ENCODE results near the gene ARSG. TPM values are rescaled to one million over a fixed set of nuclear protein-coding genes. Genes with fewer than 3 reads are reported as not detected.

ARSG gene
- total and polyA plus RNA-seq, 2 of the 4 experiments (the other 2 are of a cell fraction), result 2.9 to 3.0 TPM

DNA sequence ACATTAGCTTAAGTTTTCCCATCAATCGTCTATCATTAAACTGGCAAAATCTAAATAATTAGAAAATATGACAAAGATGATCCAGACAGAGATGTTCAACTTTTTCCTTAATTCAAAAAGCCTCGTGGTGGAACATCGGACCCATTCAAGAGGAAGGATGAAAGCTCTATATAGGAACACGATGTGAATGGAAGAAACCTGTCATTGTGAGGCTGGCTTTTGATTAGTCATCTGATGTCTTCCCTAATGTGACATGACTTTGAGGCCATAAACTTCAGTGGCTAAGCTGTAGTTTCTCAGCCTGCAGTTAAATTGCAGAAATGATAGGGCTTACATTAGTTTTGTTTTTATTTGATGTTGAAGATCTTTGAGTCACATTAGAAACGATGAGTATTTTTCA is 42.4 kb upstream of the ARSG start:
- Histone ChIP-seq H3K4me1 (ENCODE audit: control insufficient read depth, insufficient read depth, low read length) (no peaks in the 10 kb centered on the region), H3K27ac (ENCODE audit: insufficient read depth, low read length) (no peak overlapping the region), H2BK5ac (ENCODE audit: low read depth, low read length, poor library complexity, severe bottlenecking) (peak overlapping the region; percentile 71), H3K27me3 (ENCODE audit: control insufficient read depth, insufficient read depth, low read length) (no peaks in the 10 kb centered on the region), H4K8ac (ENCODE audit: low read depth in 2 of 2, low read length in 2 of 2) (peak overlapping the region; percentile 74 to 93; a peak in 3 of 4 replicates), H2AK9ac (replicated peaks; ENCODE audit: low read depth, low read length, poor library complexity) (no peak overlapping the region), H3K4me2 (ENCODE audit: low read depth, low read length) (peak overlapping the region; percentile 92; the same call in 1 of the 2 replicates), H3K79me1 (ENCODE audit: low read depth in 1 of 2, low read length in 2 of 2) (peaks cover 13 to 39% of the 10 kb centered on the region in 2 experiments; a peak in 3 of 4 replicates), H2AK5ac (ENCODE audit: low read depth, low read length) (no peak overlapping the region; the same call in 1 of the 2 replicates), H3K9me3 (ENCODE audit: control insufficient read depth, insufficient read depth, low read length) (no peaks in the 10 kb centered on the region), H3K36me3 (ENCODE audit: control insufficient read depth, insufficient read depth, low read length) (peaks cover 3% of the 10 kb centered on the region; the same call in 1 of the 2 replicates), H3K18ac (ENCODE audit: low read depth, low read length) (no peak overlapping the region), H3K9ac (ENCODE audit: low read depth, low read length) (peak overlapping the region; percentile 93; the same call in 1 of the 2 replicates), H2BK15ac (ENCODE audit: low read depth, low read length) (no peak overlapping the region), H3K9me1 (ENCODE audit: insufficient read depth, low read length) (peaks cover 9% of the 10 kb centered on the region), H2BK20ac (ENCODE audit: low read depth, low read length) (no peak overlapping the region), H3K4me3 (ENCODE audit: insufficient read depth, low read depth, low read length) (no peak overlapping the region), H4K20me1 (ENCODE audit: insufficient read depth, low read length) (no peaks in the 10 kb centered on the region), H4K5ac (ENCODE audit: low read depth, low read length) (no peak overlapping the region), H2BK120ac (ENCODE audit: low read depth, low read length) (no peak overlapping the region), H4K91ac (ENCODE audit: insufficient read depth, low read depth, low read length) (0 out of 2 replicates have a peak overlapping the region, but pooled peaks have one; percentile 81), H2AFZ (replicated peaks; ENCODE audit: low read length, poor library complexity) (no peak overlapping the region), H3K14ac (replicated peaks; ENCODE audit: low read depth, low read length) (peak overlapping the region; percentile 71; the same call in 1 of the 2 replicates), H3K4ac (ENCODE audit: low read depth, low read length) (peak overlapping the region; percentile 71; the same call in 1 of the 2 replicates), H3K23ac (ENCODE audit: low read depth, low read length) (peak overlapping the region; percentile 79; the same call in 1 of the 2 replicates), H3K56ac (ENCODE audit: extremely low read depth, insufficient read depth, low read length) (no peak overlapping the region; the same call in 1 of the 2 replicates)
- dilution Hi-C loops (cut with HindIII; ENCODE audit: low sequenced_read_pairs, unreplicated experiment), result no loop called here
- POLR2A ChIA-PET (ENCODE audit: unreplicated experiment), result no interaction called here
- in situ Hi-C loops (cut with MboI; ENCODE audit: low sequenced_read_pairs), result no loop called here
- WGBS, 2 experiments (ENCODE audit: extremely low coverage in 2 of 2, insufficient read length in 1 of 2), result no CpG with 5 or more reads among the region's 5 CpGs
- ATAC-seq (ENCODE audit: low read depth), result no peak
- TF ChIP-seq RAD21 (IDR thresholded peaks at IDR 0.05; ENCODE audit: low read length), result no peak
- TF ChIP-seq MAFK (IDR thresholded peaks at IDR 0.05; ENCODE audit: low read depth, low read length), result no peak
- TF ChIP-seq SMC3 (IDR thresholded peaks at IDR 0.05; ENCODE audit: low read depth, low read length), result no peak
- TF ChIP-seq RCOR1 (IDR thresholded peaks at IDR 0.05; ENCODE audit: insufficient replicate concordance, low read length), result no peak
- TF ChIP-seq CEBPB (IDR thresholded peaks at IDR 0.05; ENCODE audit: low read depth, low read length), result no peak
- no peak for DNase-seq
- no TSS peak for BruUV-seq (replicated peaks)
- CTCF ChIA-PET, result interaction anchor here (0.6 to 1.2 kb wide), 3 partner anchors 44 to 189 kb away, joined by 3 to 4 read pairs (median 3); no protein-coding TSS in a partner anchor
- intact Hi-C loops (cut with micrococcal nuclease), result loop anchor here (5.0 kb wide), 1 partner anchor 77 kb away; no protein-coding TSS in a partner anchor

All from IMR-90 (cell line).